GM23338 (cell line): ENCODE data around the gene DHRS13. TPM values are rescaled to one million over a fixed set of nuclear protein-coding genes. Genes with fewer than 3 reads are reported as not detected.

Experiments used
- ATAC-seq: fragments of 200-7000 bp; cut with Tn5 transposase; 3 replicates; pipeline ENCODE4 v1.9.1; 2020
- DNase-seq: peaks from one replicate; pipeline ENCODE4 v3.0.0-alpha.2; 2015; ENCODE audit warnings: low spot score
- H2AFZ ChIP-seq: fragments of 200-600 bp; sonication (generic); 2 replicates; pipeline ENCODE4 v1.8.0; 2016; ENCODE audit warnings: antibody characterized with exemption, mild to moderate bottlenecking, moderate library complexity
- H3F3A ChIP-seq: fragments of 200-600 bp; sonication (generic); replicated peaks from 2 replicates; pipeline ENCODE4 v1.8.0; 2017; ENCODE audit warnings: antibody characterized with exemption, mixed run types, low read depth
- H3K27ac ChIP-seq: fragments of 200-600 bp; sonication (generic); 2 replicates; pipeline ENCODE4 v1.6.1; 2016; ENCODE audit warnings: low read depth
- H3K27me3 ChIP-seq: fragments of 200-600 bp; sonication (generic); 2 replicates; pipeline ENCODE4 v1.8.0; 2016; ENCODE audit warnings: mild to moderate bottlenecking, mixed run types, moderate library complexity; ENCODE audit not compliant: insufficient read depth
- H3K36me3 ChIP-seq: fragments of 200-600 bp; sonication (generic); 2 replicates; pipeline ENCODE4 v1.8.0; 2016; ENCODE audit warnings: mild to moderate bottlenecking; ENCODE audit not compliant: insufficient read depth
- H3K4me1 ChIP-seq: fragments of 200-600 bp; sonication (generic); 2 replicates; pipeline ENCODE4 v1.8.0; 2016; ENCODE audit warnings: mild to moderate bottlenecking, moderate library complexity; ENCODE audit not compliant: insufficient read depth
- H3K4me2 ChIP-seq: fragments of 200-600 bp; sonication (generic); 2 replicates; pipeline ENCODE4 v1.7.1; 2017; ENCODE audit warnings: mixed run types
- H3K4me3 ChIP-seq: fragments of 200-600 bp; sonication (generic); 2 replicates; pipeline ENCODE4 v1.6.1; 2016; ENCODE audit warnings: mixed run types
- H3K79me2 ChIP-seq: fragments of 200-600 bp; sonication (generic); replicated peaks from 2 replicates; pipeline ENCODE4 v1.8.0; 2017; ENCODE audit warnings: mild to moderate bottlenecking; ENCODE audit not compliant: insufficient read depth
- H3K9me2 ChIP-seq: fragments of 200-600 bp; sonication (generic); 2 replicates; pipeline ENCODE4 v1.8.0; 2017; ENCODE audit not compliant: insufficient read depth
- H4K20me1 ChIP-seq: fragments of 200-600 bp; sonication (generic); replicated peaks from 2 replicates; pipeline ENCODE4 v1.8.0; 2017; ENCODE audit warnings: mild to moderate bottlenecking; ENCODE audit not compliant: insufficient read depth
- H3K27ac Mint-ChIP-seq: 2 replicates; pipeline ENCODE4 v1.8.0; 2020; ENCODE audit warnings: inconsistent platforms, mild to moderate bottlenecking, moderate library complexity, mixed read lengths
- H3K27me3 Mint-ChIP-seq: 3 replicates; pipeline ENCODE4 v1.8.0; 2022; ENCODE audit warnings: low read depth, mild to moderate bottlenecking, moderate library complexity, mixed read lengths, inconsistent platforms; ENCODE audit not compliant: insufficient read depth, poor library complexity
- H3K36me3 Mint-ChIP-seq: 3 replicates; pipeline ENCODE4 v1.8.0; 2021; ENCODE audit warnings: low read depth, mild to moderate bottlenecking, inconsistent platforms, moderate library complexity, mixed read lengths
- H3K4me1 Mint-ChIP-seq: 3 replicates; pipeline ENCODE4 v1.8.0; 2020; ENCODE audit warnings: mild to moderate bottlenecking, inconsistent platforms, mixed read lengths
- H3K4me3 Mint-ChIP-seq: 3 replicates; pipeline ENCODE4 v1.8.0; 2021; ENCODE audit warnings: moderate library complexity, mild to moderate bottlenecking, inconsistent platforms, mixed read lengths
- H3K9me3 Mint-ChIP-seq: 3 replicates; pipeline ENCODE4 v1.8.0; 2020; ENCODE audit warnings: moderate library complexity, mild to moderate bottlenecking, inconsistent platforms, mixed read lengths
- ETS1 ChIP-seq: IDR thresholded peaks from 2 replicates; pipeline ENCODE4 v1.6.1; 2016; ENCODE audit warnings: antibody characterized with exemption
- EZH2 ChIP-seq: fragments of 200-600 bp; sonication (generic); IDR thresholded peaks from one replicate; pipeline ENCODE4 v1.8.0; 2017; ENCODE audit warnings: antibody characterized with exemption, mild to moderate bottlenecking, low read depth; ENCODE audit not compliant: unreplicated experiment
- JUNB ChIP-seq: IDR thresholded peaks from one replicate; pipeline ENCODE4 v1.6.1; 2016; ENCODE audit warnings: antibody characterized with exemption; ENCODE audit not compliant: unreplicated experiment
- POLR2AphosphoS5 ChIP-seq: IDR thresholded peaks from 2 replicates; pipeline ENCODE4 v1.6.1; 2016; ENCODE audit warnings: antibody characterized with exemption, low read depth
- REST ChIP-seq: IDR thresholded peaks from one replicate; pipeline ENCODE4 v1.6.1; 2018; ENCODE audit warnings: antibody characterized with exemption; ENCODE audit not compliant: unreplicated experiment
- ZNF114 ChIP-seq: fragments of 250-450 bp; sonication (Bioruptor Pico); IDR thresholded peaks from 2 replicates; pipeline ENCODE4 v1.5.0; 2020; ENCODE audit warnings: mild to moderate bottlenecking, moderate library complexity
- ZNF462 ChIP-seq: fragments of 250-450 bp; sonication (Bioruptor Pico); IDR thresholded peaks from 2 replicates; pipeline ENCODE4 v1.5.0; 2020; ENCODE audit warnings: mild to moderate bottlenecking, moderate library complexity
- polyA plus RNA-seq: library from polyadenylated mRNA; unstranded; fragments of >200 nt; fragmentation: Nextera tagmentation; extraction: Ambion mirVana; gene quantifications from 2 replicates; pipeline ENCODE4 v1.2.1, GENCODE V29; 2016
- total RNA-seq: library from RNA; depleted of rRNA; stranded (reverse); fragments of >200 nt; shearing (Covaris generic); gene quantifications from 2 replicates; pipeline ENCODE4 v1.2.3, GENCODE V29; 2014

Gene DHRS13
- total and polyA plus RNA-seq, 2 experiments from 2014 or later = 5.4 to 34.2 TPM

GRCh38 chr17:28862561-28862960 is 40.3 kb downstream of the DHRS13 start:
- H3K4me3 ChIP-seq = no peak overlapping the region
- H3K36me3 ChIP-seq = peaks cover 7% of the 10 kb centered on the region
- TF ChIP-seq POLR2AphosphoS5 = no peak
- TF ChIP-seq EZH2 = no peak
- no peak for TF ChIP-seq ZNF462
- no peak for TF ChIP-seq ZNF114
- TF ChIP-seq ETS1 = no peak
- TF ChIP-seq REST = no peak
- TF ChIP-seq JUNB = no peak
- no peak overlapping the region for H3K27ac ChIP-seq
- H3K27me3 ChIP-seq = no peaks in the 10 kb centered on the region
- H4K20me1 ChIP-seq = no peaks in the 10 kb centered on the region
- no peaks in the 10 kb centered on the region; the same call in none of the 2 replicates for H3K4me1 ChIP-seq
- 0 out of 2 replicates have a peak, but pooled peaks cover 4% of the 10 kb centered on the region for H3F3A ChIP-seq
- no peak overlapping the region for H2AFZ ChIP-seq
- no peaks in the 10 kb centered on the region for H3K9me2 ChIP-seq
- Mint-ChIP-seq H3K36me3 (peaks cover 32% of the 10 kb centered on the region), H3K4me3 (no peak overlapping the region; the same call in 2 of the 3 replicates), H3K27me3 (peaks cover 2% of the 10 kb centered on the region), H3K4me1 (peaks cover 16% of the 10 kb centered on the region), H3K9me3 (no peaks in the 10 kb centered on the region), H3K27ac (no peak overlapping the region)
- H3K79me2 ChIP-seq = no peaks in the 10 kb centered on the region
- H3K4me2 ChIP-seq = no peak overlapping the region
- DNase-seq (no peak), ATAC-seq (no peak)
